ENCODE data around the gene GALNT13. TPM values are rescaled to one million over a fixed set of nuclear protein-coding genes. Genes with fewer than 3 reads are reported as not detected.

GALNT13 gene
- total RNA-seq, 1 experiment from 2014 or later = not detected

- no peaks in the 10 kb centered on the region for H3K27me3 ChIP-seq (replicated peaks; ENCODE audit: control insufficient read depth, insufficient read depth, low read length)
- no peak overlapping the region for H3K4me3 ChIP-seq (ENCODE audit: low read depth, low read length)
- H3K9me3 ChIP-seq = no peaks in the 10 kb centered on the region
- no TSS peak for BruUV-seq (replicated peaks)
- no peak for DNase-seq
- no peak overlapping the region for H3K27ac Mint-ChIP-seq (ENCODE audit: unreplicated experiment)
- H3K27me3 Mint-ChIP-seq (ENCODE audit: insufficient read depth, unreplicated experiment) = no peaks in the 10 kb centered on the region
- no peaks in the 10 kb centered on the region for H3K4me1 Mint-ChIP-seq (ENCODE audit: low read depth, unreplicated experiment)
- no peaks in the 10 kb centered on the region for H3K36me3 ChIP-seq (ENCODE audit: control insufficient read depth, insufficient read depth, low read length)
- no peaks in the 10 kb centered on the region for H3K36me3 Mint-ChIP-seq (ENCODE audit: insufficient read depth, unreplicated experiment)
- H3K4me1 ChIP-seq = no peaks in the 10 kb centered on the region
- ChIA-PET POLR2A (no interaction called here), CTCF (no interaction called here)
- no peak overlapping the region for H3K4me3 Mint-ChIP-seq (ENCODE audit: unreplicated experiment)
- no peak for TF ChIP-seq CTCF (IDR thresholded peaks at IDR 0.05; ENCODE audit: insufficient read depth in 1 of 2, low read depth in 1 of 2, low read length in 1 of 2, severe bottlenecking in 1 of 2, unreplicated experiment in 1 of 2)
- intact Hi-C loops (cut with micrococcal nuclease; ENCODE audit: unreplicated experiment) = no loop called here
- no peaks in the 10 kb centered on the region for H3K9me3 Mint-ChIP-seq (ENCODE audit: unreplicated experiment)
Measured at GRCh38 chr2:154228566-154229280, 357.0 kb downstream of the GALNT13 start.

GRCh38 chr2:154229966-154230365 is 358.2 kb downstream of the GALNT13 start:
- Mint-ChIP-seq H3K36me3 (ENCODE audit: insufficient read depth, unreplicated experiment) (no peaks in the 10 kb centered on the region), H3K9me3 (ENCODE audit: unreplicated experiment) (no peaks in the 10 kb centered on the region), H3K27ac (ENCODE audit: unreplicated experiment) (no peak overlapping the region), H3K4me1 (ENCODE audit: low read depth, unreplicated experiment) (no peaks in the 10 kb centered on the region), H3K27me3 (ENCODE audit: insufficient read depth, unreplicated experiment) (no peaks in the 10 kb centered on the region), H3K4me3 (ENCODE audit: unreplicated experiment) (no peak overlapping the region)
- Histone ChIP-seq H3K27me3 (replicated peaks; ENCODE audit: control insufficient read depth, insufficient read depth, low read length) (no peaks in the 10 kb centered on the region), H3K4me3 (ENCODE audit: low read depth, low read length) (no peak overlapping the region), H3K4me1 (no peaks in the 10 kb centered on the region), H3K9me3 (no peaks in the 10 kb centered on the region), H3K36me3 (ENCODE audit: control insufficient read depth, insufficient read depth, low read length) (no peaks in the 10 kb centered on the region)
- ChIA-PET CTCF (no interaction called here), POLR2A (no interaction called here)
- DNase-seq = no peak
- intact Hi-C loops (cut with micrococcal nuclease; ENCODE audit: unreplicated experiment) = loop anchor here (10.0 kb wide), 1 partner anchor 1605 kb away; no protein-coding TSS in a partner anchor
- TF ChIP-seq CTCF (IDR thresholded peaks at IDR 0.05; ENCODE audit: insufficient read depth in 1 of 2, low read depth in 1 of 2, low read length in 1 of 2, severe bottlenecking in 1 of 2, unreplicated experiment in 1 of 2) = no peak
- no TSS peak for BruUV-seq (replicated peaks)

GRCh38 chr2:154231021-154231420 is 359.3 kb downstream of the GALNT13 start:
- Mint-ChIP-seq H3K27ac (ENCODE audit: unreplicated experiment) (no peak overlapping the region), H3K4me3 (ENCODE audit: unreplicated experiment) (no peak overlapping the region), H3K9me3 (ENCODE audit: unreplicated experiment) (no peaks in the 10 kb centered on the region), H3K36me3 (ENCODE audit: insufficient read depth, unreplicated experiment) (no peaks in the 10 kb centered on the region), H3K4me1 (ENCODE audit: low read depth, unreplicated experiment) (no peaks in the 10 kb centered on the region), H3K27me3 (ENCODE audit: insufficient read depth, unreplicated experiment) (no peaks in the 10 kb centered on the region)
- intact Hi-C loops (cut with micrococcal nuclease; ENCODE audit: unreplicated experiment) = loop anchor here (10.0 kb wide), 1 partner anchor 1604 kb away; no protein-coding TSS in a partner anchor
- Histone ChIP-seq H3K4me3 (ENCODE audit: low read depth, low read length) (no peak overlapping the region), H3K9me3 (no peaks in the 10 kb centered on the region), H3K4me1 (no peaks in the 10 kb centered on the region), H3K27me3 (replicated peaks; ENCODE audit: control insufficient read depth, insufficient read depth, low read length) (no peaks in the 10 kb centered on the region), H3K36me3 (ENCODE audit: control insufficient read depth, insufficient read depth, low read length) (no peaks in the 10 kb centered on the region)
- no peak for DNase-seq
- TF ChIP-seq CTCF (IDR thresholded peaks at IDR 0.05; ENCODE audit: insufficient read depth in 1 of 2, low read depth in 1 of 2, low read length in 1 of 2, severe bottlenecking in 1 of 2, unreplicated experiment in 1 of 2) = no peak
- CTCF ChIA-PET = no interaction called here
- POLR2A ChIA-PET = no interaction called here
- BruUV-seq (replicated peaks) = no TSS peak

All from Caco-2 (cell line).